ENCODE data around the gene ZNF474.

DNA sequence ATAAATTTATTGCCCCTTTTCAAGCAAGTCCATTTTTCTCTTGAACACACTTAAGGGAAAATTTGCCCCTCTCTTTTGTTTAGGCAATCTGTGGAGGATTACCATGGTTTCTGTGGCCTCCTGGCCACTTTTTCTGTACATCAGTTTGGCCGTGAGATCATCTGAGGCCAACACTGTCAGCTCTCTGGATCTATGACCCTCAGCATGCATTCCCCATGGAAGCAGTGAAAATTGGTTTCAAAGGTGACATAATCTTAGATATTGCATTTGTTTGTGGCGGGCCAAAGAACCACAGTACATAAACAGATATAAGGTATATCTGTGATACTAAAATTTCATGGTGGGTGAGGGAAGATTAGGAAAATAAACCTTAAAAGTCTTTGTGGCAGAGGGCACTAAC is 4.6 kb upstream of the ZNF474 start:
- TF ChIP-seq, protein P1, sequence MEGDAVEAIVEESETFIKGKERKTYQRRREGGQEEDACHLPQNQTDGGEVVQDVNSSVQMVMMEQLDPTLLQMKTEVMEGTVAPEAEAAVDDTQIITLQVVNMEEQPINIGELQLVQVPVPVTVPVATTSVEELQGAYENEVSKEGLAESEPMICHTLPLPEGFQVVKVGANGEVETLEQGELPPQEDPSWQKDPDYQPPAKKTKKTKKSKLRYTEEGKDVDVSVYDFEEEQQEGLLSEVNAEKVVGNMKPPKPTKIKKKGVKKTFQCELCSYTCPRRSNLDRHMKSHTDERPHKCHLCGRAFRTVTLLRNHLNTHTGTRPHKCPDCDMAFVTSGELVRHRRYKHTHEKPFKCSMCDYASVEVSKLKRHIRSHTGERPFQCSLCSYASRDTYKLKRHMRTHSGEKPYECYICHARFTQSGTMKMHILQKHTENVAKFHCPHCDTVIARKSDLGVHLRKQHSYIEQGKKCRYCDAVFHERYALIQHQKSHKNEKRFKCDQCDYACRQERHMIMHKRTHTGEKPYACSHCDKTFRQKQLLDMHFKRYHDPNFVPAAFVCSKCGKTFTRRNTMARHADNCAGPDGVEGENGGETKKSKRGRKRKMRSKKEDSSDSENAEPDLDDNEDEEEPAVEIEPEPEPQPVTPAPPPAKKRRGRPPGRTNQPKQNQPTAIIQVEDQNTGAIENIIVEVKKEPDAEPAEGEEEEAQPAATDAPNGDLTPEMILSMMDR (IDR thresholded peaks at IDR 0.05), result no peak
- no peak for TF ChIP-seq EZH2 (IDR thresholded peaks at IDR 0.05; ENCODE audit: borderline replicate concordance, insufficient read depth, low read depth, low read length, poor library complexity, severe bottlenecking)

Data from B cell (primary cell).